ENCODE data around the gene DNAH1.

GRCh38 chr3:52293491-52294319 lies 22.4 kb upstream of the DNAH1 start:
- TF ChIP-seq CTCF (IDR thresholded peaks at IDR 0.05), result no peak
- TF ChIP-seq POLR2A (IDR thresholded peaks at IDR 0.05), result no peak
- TF ChIP-seq POLR2AphosphoS5 (IDR thresholded peaks at IDR 0.05), result no peak
- TF ChIP-seq EP300 (IDR thresholded peaks at IDR 0.05), result no peak
